ENCODE data around the gene PIR. TPM values are rescaled to one million over a fixed set of nuclear protein-coding genes. Genes with fewer than 3 reads are reported as not detected.
A peak's percentile ranks its signal among the peaks of the same experiment; 100 is the strongest.

Gene PIR
- total RNA-seq, 1 donor from 2014 or later = 45.0 TPM

DNA sequence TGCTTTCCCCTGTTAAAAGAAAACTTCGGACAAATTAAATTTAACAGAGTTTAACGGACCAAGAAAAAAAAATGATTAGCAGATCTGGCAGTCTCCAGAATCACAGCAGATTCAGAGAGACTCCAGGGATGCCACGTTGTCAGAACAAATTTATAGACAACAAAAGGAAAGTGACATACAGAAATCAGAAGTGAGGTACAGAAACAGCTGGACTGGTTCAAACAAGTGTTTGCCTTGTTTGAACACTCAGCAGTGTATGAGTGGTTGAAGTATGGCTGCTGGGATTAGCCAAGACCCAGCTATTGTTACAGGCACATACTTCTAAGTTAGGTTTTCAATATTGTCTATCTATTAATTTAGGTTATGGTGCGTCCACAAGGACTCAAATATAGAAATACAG is 19.1 kb downstream of the PIR start:
- no peak overlapping the region for H3K9ac ChIP-seq
- Mint-ChIP-seq H3K4me3 (no peak overlapping the region), H3K36me3 (peaks cover 10% of the 10 kb centered on the region), H3K27me3 (ENCODE audit: insufficient read depth, low read depth) (no peaks in the 10 kb centered on the region), H3K27ac (no peak overlapping the region), H3K9me3 (no peaks in the 10 kb centered on the region), H3K4me1 (peaks cover 15% of the 10 kb centered on the region)
- H4K20me1 ChIP-seq (ENCODE audit: low read depth) = no peaks in the 10 kb centered on the region
- H3K79me2 ChIP-seq (ENCODE audit: low read depth) = no peaks in the 10 kb centered on the region
- H3K9me3 ChIP-seq (ENCODE audit: low read depth) = no peaks in the 10 kb centered on the region
- DNase-seq (ENCODE audit: low spot score) = no peak
- H3K27me3 ChIP-seq = no peaks in the 10 kb centered on the region
- no peak overlapping the region for H2AFZ ChIP-seq (replicated peaks)
- TF ChIP-seq, protein P1, sequence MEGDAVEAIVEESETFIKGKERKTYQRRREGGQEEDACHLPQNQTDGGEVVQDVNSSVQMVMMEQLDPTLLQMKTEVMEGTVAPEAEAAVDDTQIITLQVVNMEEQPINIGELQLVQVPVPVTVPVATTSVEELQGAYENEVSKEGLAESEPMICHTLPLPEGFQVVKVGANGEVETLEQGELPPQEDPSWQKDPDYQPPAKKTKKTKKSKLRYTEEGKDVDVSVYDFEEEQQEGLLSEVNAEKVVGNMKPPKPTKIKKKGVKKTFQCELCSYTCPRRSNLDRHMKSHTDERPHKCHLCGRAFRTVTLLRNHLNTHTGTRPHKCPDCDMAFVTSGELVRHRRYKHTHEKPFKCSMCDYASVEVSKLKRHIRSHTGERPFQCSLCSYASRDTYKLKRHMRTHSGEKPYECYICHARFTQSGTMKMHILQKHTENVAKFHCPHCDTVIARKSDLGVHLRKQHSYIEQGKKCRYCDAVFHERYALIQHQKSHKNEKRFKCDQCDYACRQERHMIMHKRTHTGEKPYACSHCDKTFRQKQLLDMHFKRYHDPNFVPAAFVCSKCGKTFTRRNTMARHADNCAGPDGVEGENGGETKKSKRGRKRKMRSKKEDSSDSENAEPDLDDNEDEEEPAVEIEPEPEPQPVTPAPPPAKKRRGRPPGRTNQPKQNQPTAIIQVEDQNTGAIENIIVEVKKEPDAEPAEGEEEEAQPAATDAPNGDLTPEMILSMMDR (IDR thresholded peaks at IDR 0.05) = no peak
- TF ChIP-seq EZH2 (IDR thresholded peaks at IDR 0.05) (no peak), EZH2phosphoT487 (IDR thresholded peaks at IDR 0.05) (no peak)
- H3K4me3 ChIP-seq = no peak overlapping the region
- H3F3A ChIP-seq (ENCODE audit: low read depth) = no peaks in the 10 kb centered on the region
- peaks cover 10% of the 10 kb centered on the region for H3K4me1 ChIP-seq
- no peak overlapping the region for H3K4me2 ChIP-seq
- H3K27ac ChIP-seq = no peak overlapping the region
- H3K36me3 ChIP-seq = no peaks in the 10 kb centered on the region

DNA sequence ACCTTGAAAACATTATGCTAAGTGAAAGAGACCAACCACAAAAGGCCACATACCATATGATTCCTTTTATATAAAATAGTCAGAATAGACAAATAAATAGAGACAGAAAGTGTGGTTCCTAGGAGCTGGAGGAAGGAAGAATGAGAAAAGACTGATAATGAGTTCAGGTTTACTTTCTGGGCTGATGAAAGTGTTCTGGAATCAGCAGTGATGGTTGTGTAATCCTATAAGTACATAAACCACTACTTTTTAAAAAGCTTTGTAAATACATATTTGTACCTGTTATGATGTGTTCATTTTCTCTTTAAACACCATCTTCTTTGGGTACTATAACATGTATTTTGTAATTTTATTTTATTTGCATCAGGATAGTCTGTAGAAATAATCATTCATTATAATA is 20.6 kb downstream of the PIR start:
- Histone ChIP-seq H3K4me2 (no peak overlapping the region), H4K20me1 (ENCODE audit: low read depth) (no peaks in the 10 kb centered on the region), H3F3A (ENCODE audit: low read depth) (no peaks in the 10 kb centered on the region), H3K9me3 (ENCODE audit: low read depth) (no peaks in the 10 kb centered on the region), H3K36me3 (no peaks in the 10 kb centered on the region), H3K9ac (no peak overlapping the region), H3K27me3 (no peaks in the 10 kb centered on the region), H3K27ac (no peak overlapping the region), H3K79me2 (ENCODE audit: low read depth) (no peaks in the 10 kb centered on the region), H2AFZ (replicated peaks) (no peak overlapping the region), H3K4me1 (peaks cover 10% of the 10 kb centered on the region), H3K4me3 (no peak overlapping the region)
- H3K27me3 Mint-ChIP-seq (ENCODE audit: insufficient read depth, low read depth) = no peaks in the 10 kb centered on the region
- peaks cover 15% of the 10 kb centered on the region for H3K4me1 Mint-ChIP-seq
- no peak overlapping the region for H3K4me3 Mint-ChIP-seq
- no peak for DNase-seq (ENCODE audit: low spot score)
- H3K36me3 Mint-ChIP-seq = no peaks in the 10 kb centered on the region
- TF ChIP-seq, protein P1 (IDR thresholded peaks at IDR 0.05) = no peak
- no peak for TF ChIP-seq EZH2phosphoT487 (IDR thresholded peaks at IDR 0.05)
- TF ChIP-seq EZH2 (IDR thresholded peaks at IDR 0.05) = no peak
- H3K9me3 Mint-ChIP-seq = no peaks in the 10 kb centered on the region
- no peak overlapping the region for H3K27ac Mint-ChIP-seq

DNA sequence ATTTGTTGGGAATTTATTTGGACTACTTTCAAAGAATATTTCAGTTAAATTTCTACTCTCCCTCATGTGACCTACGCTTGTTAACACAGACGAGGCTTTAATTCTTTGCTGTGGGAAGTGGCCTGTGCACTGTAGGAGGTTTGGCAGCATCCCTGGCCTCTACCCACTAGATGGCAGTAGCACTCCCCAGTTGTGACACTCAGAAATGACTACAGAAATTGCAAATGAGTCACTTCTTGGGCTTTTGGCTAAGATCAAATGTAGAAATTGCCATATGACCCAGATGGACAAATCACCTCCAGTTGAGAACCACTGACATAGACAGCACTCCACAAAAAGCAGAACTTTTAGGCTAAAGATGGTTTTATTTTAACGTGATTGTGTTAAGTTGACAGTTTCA is 22.1 kb downstream of the PIR start:
- H3K4me1 Mint-ChIP-seq = peaks cover 15% of the 10 kb centered on the region

More for the DNA sequence above, 22.1 kb downstream of the PIR start:
- no peak overlapping the region for H3K4me2 ChIP-seq
- H3K27ac ChIP-seq = no peak overlapping the region
- H3K27me3 Mint-ChIP-seq (ENCODE audit: insufficient read depth, low read depth) = no peaks in the 10 kb centered on the region
- H3K27ac Mint-ChIP-seq = no peak overlapping the region
- no peaks in the 10 kb centered on the region for H3K27me3 ChIP-seq
- peaks cover 10% of the 10 kb centered on the region for H3K4me1 ChIP-seq
- H3K4me3 Mint-ChIP-seq = no peak overlapping the region
- no peaks in the 10 kb centered on the region for H3K79me2 ChIP-seq (ENCODE audit: low read depth)
- no peak for TF ChIP-seq EZH2 (IDR thresholded peaks at IDR 0.05)
- no peak for TF ChIP-seq EZH2phosphoT487 (IDR thresholded peaks at IDR 0.05)
- TF ChIP-seq, protein P1 (IDR thresholded peaks at IDR 0.05) = peak; percentile 90
- peak; percentile 74 for DNase-seq (ENCODE audit: low spot score)
- no peaks in the 10 kb centered on the region for H3F3A ChIP-seq (ENCODE audit: low read depth)
- no peak overlapping the region for H3K4me3 ChIP-seq
- H3K36me3 Mint-ChIP-seq = no peaks in the 10 kb centered on the region
- no peaks in the 10 kb centered on the region for H4K20me1 ChIP-seq (ENCODE audit: low read depth)
- H3K9ac ChIP-seq = no peak overlapping the region
- H2AFZ ChIP-seq (replicated peaks) = no peak overlapping the region
- no peaks in the 10 kb centered on the region for H3K9me3 ChIP-seq (ENCODE audit: low read depth)
- H3K36me3 ChIP-seq = no peaks in the 10 kb centered on the region
- no peaks in the 10 kb centered on the region for H3K9me3 Mint-ChIP-seq
